HG03103 (cell line): Measurements from ENCODE around the gene KCNS3.

Experiments
- ATAC-seq: cut with Tn5 transposase; IDR thresholded peaks from one replicate; pipeline ENCODE4 v1.9.1; 2021; ENCODE audit warnings: low read depth; ENCODE audit not compliant: unreplicated experiment

Gene KCNS3, protein sequence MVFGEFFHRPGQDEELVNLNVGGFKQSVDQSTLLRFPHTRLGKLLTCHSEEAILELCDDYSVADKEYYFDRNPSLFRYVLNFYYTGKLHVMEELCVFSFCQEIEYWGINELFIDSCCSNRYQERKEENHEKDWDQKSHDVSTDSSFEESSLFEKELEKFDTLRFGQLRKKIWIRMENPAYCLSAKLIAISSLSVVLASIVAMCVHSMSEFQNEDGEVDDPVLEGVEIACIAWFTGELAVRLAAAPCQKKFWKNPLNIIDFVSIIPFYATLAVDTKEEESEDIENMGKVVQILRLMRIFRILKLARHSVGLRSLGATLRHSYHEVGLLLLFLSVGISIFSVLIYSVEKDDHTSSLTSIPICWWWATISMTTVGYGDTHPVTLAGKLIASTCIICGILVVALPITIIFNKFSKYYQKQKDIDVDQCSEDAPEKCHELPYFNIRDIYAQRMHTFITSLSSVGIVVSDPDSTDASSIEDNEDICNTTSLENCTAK

DNA sequence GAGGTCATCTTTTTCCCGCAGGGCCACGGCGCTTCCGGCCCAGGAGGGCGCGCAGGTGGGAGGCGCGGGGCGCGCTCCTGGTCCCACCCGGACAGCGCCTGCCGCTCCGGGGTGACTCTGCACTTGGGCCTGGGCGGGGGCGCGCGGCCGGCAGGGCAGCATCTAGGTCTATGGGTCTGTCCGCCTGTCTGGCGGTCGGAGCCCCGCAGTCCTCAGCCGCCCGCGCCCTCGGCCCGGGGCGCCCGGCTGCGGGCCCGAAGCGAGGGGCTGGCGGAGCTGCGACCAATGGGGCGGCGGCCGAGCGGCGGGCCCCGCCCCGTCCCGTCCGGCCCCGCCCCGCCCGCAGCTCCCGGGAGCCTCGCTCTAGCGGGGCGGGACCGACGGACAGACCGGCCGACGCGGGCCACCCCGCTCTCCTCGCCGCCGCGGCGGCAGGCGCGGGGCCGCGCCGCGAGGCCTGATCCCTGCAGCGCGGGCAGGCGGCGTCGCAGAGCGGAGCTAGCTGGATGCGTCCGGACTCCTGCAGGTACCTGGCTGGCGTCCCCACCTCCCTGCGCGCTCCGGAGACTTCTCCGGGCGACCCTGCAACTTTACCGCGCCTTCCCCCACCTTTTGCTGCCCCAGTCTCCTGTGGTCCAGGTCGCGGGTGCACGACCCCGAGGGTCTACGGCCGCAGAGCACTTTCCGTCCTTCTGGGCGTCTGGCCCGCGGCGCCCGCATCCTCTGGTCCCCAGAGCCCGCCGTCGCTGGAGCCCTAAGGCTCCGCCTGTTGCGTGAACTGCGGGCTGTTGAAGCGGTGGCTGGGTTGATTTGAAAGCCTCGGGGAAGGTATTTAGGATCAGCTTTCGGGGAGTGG, at the start of gene KCNS3:
Gene KCNS3 (plus strand): TSS at position 387 of the 856 bp plus-strand sequence. CDS start 52,342 bp downstream, outside the sequence.
- ATAC-seq: peak; percentile 64

DNA sequence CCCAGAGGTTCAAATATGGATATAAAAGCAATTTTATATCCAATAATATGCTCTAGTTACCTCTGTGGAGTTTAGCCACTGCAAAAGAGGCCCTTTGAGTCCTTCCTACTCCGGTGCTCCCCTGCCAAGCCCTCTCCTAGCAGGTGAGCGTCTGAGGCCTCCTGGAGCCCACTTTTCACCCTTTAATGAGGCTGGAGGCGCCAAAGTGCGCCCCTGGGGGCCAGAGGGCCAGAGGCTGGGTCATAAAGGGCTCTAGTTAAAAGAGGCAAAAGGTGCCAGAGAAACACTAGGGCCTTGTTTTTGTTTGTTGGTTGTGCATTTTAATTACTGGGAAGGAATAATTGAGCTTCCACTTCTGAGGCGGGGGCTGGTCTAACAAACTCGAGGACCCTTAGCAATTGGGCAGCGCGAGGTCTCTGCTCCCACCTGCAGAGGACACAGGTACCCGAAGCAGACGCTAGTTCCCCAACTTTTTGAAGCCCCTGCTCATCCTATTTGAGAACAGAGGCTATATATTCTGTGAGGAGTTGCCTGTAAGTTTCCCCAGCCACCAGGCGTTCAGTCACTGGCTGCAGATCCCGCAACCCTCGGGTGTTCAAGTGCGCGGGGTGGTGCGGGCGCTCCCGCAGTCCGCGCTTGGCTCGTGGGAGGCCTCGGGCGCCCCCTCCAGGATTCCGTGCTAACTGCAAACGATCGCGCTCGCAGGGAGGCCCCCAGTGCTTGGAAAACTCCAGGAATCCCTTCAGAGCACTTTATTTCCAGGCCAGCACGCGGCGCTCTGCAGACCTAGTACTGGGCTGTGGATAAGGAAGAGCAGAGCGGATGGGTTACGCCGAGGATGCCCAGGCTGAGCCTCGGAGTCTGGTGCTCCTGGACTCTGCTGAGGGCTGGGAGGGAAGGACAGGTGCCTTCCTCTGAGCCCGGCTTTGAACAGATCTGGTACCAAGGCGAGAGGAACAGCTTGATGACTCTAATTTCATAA, 48.1 kb upstream of the KCNS3 start:
- ATAC-seq: peak; percentile 90

DNA sequence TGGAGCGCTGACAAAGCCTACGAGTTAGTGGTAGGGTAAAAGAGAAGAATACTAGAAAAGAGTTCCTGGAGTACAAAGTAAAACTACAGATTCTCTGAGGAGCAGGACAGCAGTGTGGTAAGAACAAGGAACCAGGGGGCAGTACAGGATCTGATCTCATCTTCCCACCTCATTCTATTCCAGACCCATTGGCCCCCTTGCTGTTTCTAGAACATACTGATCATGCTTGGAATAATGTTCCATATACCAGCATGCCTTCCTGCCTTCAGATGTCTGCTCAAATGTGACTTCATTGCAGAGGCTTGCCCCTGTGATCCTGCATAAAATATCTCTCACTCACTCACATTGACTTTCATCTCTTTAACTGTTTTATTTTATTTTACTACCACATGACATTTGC, 43.0 kb upstream of the KCNS3 start:
- no peak for ATAC-seq

- no peak for ATAC-seq
These were observed 38.5 kb upstream of the KCNS3 start for GRCh38 chr2:17839959-17840358.

DNA sequence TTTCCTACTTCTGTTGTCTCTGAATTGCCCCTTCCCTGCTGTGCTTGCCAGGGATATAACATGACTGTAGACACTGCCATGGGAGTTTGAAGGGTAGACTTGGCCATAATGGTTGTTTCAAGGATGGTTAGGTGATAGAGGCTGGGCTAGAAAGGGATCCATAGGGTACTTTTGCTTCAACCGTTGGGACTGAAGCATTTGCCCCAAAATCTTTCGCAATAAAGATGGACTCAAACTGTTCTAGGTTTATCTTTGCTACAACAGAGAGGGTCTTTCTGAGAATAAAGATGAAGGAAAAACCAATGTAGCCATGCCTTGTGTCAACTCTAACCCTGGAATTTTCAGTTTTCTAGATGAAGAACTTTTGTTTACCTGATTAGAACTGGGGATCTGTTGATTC, 35.0 kb upstream of the KCNS3 start:
- no peak for ATAC-seq

GRCh38 chr2:17845806-17846205, 32.7 kb upstream of the KCNS3 start:
- no peak for ATAC-seq

DNA sequence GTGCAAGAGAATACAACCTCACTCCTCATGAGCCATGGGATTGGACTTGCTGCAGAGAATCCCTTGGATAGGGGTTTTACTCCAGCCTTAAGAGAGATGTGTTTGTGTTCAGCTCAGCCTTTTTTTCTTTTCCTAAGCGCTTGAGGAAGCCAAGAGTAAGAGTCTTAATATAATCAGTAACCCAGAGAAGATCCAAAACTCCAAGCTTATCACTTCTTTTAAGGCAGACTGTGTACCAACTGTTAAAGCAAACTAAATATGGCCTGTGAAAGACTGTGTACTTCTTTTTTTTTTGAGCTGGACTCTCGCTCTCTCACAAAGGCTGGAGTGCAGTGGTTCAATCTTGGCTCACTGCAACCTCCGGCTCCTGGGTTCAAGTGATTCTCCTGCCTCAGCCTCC, 31.8 kb upstream of the KCNS3 start:
- no peak for ATAC-seq

DNA sequence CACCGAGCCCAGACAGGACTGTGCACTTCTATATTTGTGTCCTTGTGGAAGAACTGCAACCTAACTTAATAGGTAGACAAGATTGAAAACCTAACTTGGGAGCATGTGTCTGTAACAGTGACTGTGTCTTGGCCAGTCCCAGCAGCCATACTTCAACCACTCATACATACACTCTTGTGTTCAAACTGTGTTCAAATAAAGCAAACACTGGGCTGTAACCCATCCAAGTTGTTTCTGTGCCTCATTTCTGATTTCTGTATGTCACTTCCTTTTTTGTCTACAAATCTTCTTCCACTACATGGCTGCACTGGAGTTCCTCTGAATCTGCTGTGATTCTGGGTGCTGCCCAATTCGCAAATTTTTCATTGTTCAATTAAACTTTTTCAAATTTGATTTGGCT, 31.2 kb upstream of the KCNS3 start:
- no peak for ATAC-seq

GRCh38 chr2:17849275-17849674, 29.2 kb upstream of the KCNS3 start:
- ATAC-seq: no peak

DNA sequence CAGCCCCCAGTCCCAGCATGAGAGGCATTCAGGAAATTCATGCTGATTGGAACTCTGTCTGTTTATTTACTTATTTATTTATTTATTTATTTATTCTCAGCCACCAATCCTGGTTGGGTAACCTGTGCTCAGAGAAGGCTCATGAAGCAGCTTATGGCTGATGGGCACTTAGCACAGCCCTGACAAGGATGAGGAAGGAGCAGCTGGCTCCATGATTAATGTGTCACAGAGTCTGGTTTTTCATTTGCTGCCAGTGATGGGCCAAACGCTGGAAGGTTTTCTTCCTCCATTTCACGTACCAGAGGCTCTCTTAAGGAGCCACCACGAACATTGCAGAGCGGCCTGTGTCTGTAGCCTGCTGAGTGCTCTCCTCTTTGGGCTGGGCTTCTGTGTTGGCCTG, 28.3 kb upstream of the KCNS3 start:
- ATAC-seq: no peak

DNA sequence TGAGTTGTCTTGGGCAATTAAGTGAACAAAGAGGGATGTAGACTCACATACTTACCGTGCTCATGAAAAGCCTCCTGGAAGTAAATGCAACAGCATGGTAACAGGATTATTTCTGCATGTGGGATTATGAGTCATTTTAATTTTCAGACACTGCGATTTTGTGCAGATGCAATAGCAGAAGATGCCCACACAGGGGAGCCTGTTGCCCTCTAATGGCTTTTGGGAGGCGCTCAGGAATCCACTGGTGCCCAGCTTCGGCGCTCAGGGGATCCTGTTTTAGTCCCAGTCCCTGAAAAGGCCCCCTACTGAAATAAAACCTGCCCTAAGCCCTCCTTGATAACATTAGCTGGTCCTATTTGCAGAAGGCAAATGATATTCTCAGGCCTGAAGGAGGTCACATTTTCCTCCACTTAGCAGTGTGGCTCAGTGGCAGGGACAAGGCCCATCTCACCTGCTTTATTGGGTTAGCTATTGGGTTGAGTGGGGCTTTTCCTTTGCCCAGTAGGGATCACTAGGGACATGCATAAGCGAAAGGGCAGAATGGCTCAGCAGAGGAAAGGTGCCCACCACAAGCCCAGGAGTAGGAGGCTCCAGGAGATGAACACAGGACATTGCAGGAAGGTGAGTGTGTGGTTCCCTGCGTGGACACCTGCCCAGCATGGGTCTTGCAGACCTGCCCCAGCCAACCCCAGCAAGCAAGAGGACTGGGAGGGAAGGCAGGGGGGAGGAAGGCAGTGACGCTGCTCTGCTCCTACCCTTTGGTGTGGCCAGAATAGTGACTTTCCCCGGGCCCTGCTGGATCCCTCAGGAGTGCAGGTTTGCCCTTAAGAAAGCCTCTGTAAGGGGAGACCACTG, 26.5 kb upstream of the KCNS3 start:
- peak; percentile 79 for ATAC-seq

GRCh38 chr2:17853799-17854198, 24.7 kb upstream of the KCNS3 start:
- ATAC-seq: no peak

DNA sequence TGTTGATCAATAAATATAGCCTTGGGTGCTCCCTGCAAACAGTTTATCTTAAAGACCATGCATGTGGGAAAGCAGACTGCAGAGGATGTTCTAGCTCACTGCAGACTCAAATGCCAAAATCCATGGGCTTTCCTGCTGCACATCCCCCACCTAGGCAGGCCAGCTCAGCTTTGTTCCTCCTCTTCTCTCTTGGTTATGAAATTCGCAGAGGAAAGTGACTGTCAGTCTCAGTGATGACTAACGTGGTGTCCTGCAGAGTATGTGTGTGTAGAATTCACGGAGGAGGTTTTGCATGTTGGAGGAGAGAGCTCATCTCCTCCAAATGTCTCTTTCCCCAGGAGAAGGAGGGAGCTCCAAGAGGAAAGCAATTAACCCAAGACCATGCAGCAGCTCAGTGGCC, 21.4 kb upstream of the KCNS3 start:
- no peak for ATAC-seq

GRCh38 chr2:17858064-17858463, 20.4 kb upstream of the KCNS3 start:
- ATAC-seq: no peak

- ATAC-seq: no peak
These were observed 14.9 kb upstream of the KCNS3 start for GRCh38 chr2:17863539-17863938.

DNA sequence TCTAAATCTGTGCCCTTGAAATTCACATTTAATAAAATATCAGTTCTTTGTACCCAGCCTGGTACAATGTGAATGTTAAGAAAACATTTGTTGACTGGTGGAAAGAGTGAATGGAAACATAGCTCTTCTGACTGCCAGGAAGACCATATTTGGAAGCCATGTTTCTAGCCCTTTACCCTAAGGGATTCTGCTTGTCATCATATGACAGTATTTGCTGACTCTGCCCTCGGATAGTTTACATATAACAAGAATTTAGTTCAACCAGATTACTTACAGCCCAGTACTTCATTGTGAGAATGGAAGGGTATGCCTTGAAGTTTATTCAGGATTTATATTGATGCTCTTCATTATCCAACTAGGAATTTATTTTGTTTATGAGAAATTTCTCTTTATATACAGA, 13.8 kb upstream of the KCNS3 start:
- ATAC-seq: no peak

- ATAC-seq: no peak
These were observed 11.3 kb upstream of the KCNS3 start for GRCh38 chr2:17867133-17867532.

GRCh38 chr2:17869128-17869527, 9.3 kb upstream of the KCNS3 start:
- no peak for ATAC-seq

- ATAC-seq: no peak
These were observed 6.8 kb upstream of the KCNS3 start for GRCh38 chr2:17871639-17872038.
